ENCODE data around the gene TBC1D32. TPM values are rescaled to one million over a fixed set of nuclear protein-coding genes. Genes with fewer than 3 reads are reported as not detected.
"Not testable (repeated sequence)": the region's sequence is repeated elsewhere in the genome, so short reads cannot be mapped to it uniquely, and the experiment has no call there.

The TBC1D32 gene
- total and polyA plus RNA-seq, 4 donors: 0.51 to 2.8 (median 1.7) TPM

GRCh38 chr6:121064345-121064744 lies 269.9 kb downstream of the TBC1D32 start:
- H3K27ac ChIP-seq (ENCODE audit: low read depth in 1 of 2, low read length in 2 of 2): no peak overlapping the region
- H3K4me3 ChIP-seq (ENCODE audit: low read depth in 1 of 3, low read length in 3 of 3): no peak overlapping the region
- H3K36me3 ChIP-seq (ENCODE audit: control insufficient read depth in 4 of 4, insufficient read depth in 3 of 4, low read depth in 1 of 4, low read length in 3 of 4): no peaks in the 10 kb centered on the region
- no peaks in the 10 kb centered on the region for H3K27me3 ChIP-seq (ENCODE audit: control insufficient read depth in 4 of 4, insufficient read depth in 4 of 4, low read length in 3 of 4)
- H3K4me1 ChIP-seq (ENCODE audit: control insufficient read depth in 4 of 4, insufficient read depth in 4 of 4, low read length in 3 of 4): no peaks in the 10 kb centered on the region
- 89% methylated on average over 3 of the region's 3 CpGs for WGBS
- no peak for TF ChIP-seq ZBTB33 (IDR thresholded peaks at IDR 0.05)
- H3K9ac ChIP-seq (ENCODE audit: low read depth in 1 of 2, low read length in 2 of 2): no peak overlapping the region
- H3K9me3 ChIP-seq (ENCODE audit: control insufficient read depth in 4 of 4, low read length in 3 of 4): no peaks in the 10 kb centered on the region
- no peak for DNase-seq (ENCODE audit: low spot score)

GRCh38 chr6:121055572-121056163 lies 278.6 kb downstream of the TBC1D32 start:
- Histone ChIP-seq H3K27me3 (ENCODE audit: control insufficient read depth in 4 of 4, insufficient read depth in 4 of 4, low read length in 3 of 4) (no peaks in the 10 kb centered on the region), H3K9me3 (ENCODE audit: control insufficient read depth in 4 of 4, low read length in 3 of 4) (no peaks in the 10 kb centered on the region), H3K36me3 (ENCODE audit: control insufficient read depth in 4 of 4, insufficient read depth in 3 of 4, low read depth in 1 of 4, low read length in 3 of 4) (no peaks in the 10 kb centered on the region), H3K4me1 (ENCODE audit: control insufficient read depth in 4 of 4, insufficient read depth in 4 of 4, low read length in 3 of 4) (peaks cover 0 to 4% (median 0%) of the 10 kb centered on the region in 4 donors), H3K27ac (ENCODE audit: low read depth in 1 of 2, low read length in 2 of 2) (no peak overlapping the region), H3K9ac (ENCODE audit: low read depth in 1 of 2, low read length in 2 of 2) (no peak overlapping the region), H3K4me3 (ENCODE audit: low read depth in 1 of 3, low read length in 3 of 3) (no peak overlapping the region)
- no peak for DNase-seq (ENCODE audit: low spot score)
- 33% methylated on average over 4 of the region's 4 CpGs for WGBS
- TF ChIP-seq HNF4A (conservative IDR thresholded peaks at IDR 0.05) (no peak), EGR1 (IDR thresholded peaks at IDR 0.05; ENCODE audit: low read depth in 2 of 2) (no peak), NR2F2 (IDR thresholded peaks at IDR 0.05) (no peak), CTCF (IDR thresholded peaks at IDR 0.05; ENCODE audit: low read depth, low read length, missing input control) (peak; percentile 65), TAF1 (conservative IDR thresholded peaks at IDR 0.05) (no peak), REST (IDR thresholded peaks at IDR 0.05) (no peak), RAD21 (IDR thresholded peaks at IDR 0.05) (peak; percentile 81 to 84)

- not testable (repeated sequence) for DNase-seq (ENCODE audit: low spot score); H3K9me3 ChIP-seq (ENCODE audit: control insufficient read depth in 4 of 4, low read length in 3 of 4); H3K4me3 ChIP-seq (ENCODE audit: low read depth in 1 of 3, low read length in 3 of 3); H3K27ac ChIP-seq (ENCODE audit: low read depth in 1 of 2, low read length in 2 of 2); H3K36me3 ChIP-seq (ENCODE audit: control insufficient read depth in 4 of 4, insufficient read depth in 3 of 4, low read depth in 1 of 4, low read length in 3 of 4); H3K4me1 ChIP-seq (ENCODE audit: control insufficient read depth in 4 of 4, insufficient read depth in 4 of 4, low read length in 3 of 4); H3K9ac ChIP-seq (ENCODE audit: low read depth in 1 of 2, low read length in 2 of 2); H3K27me3 ChIP-seq (ENCODE audit: control insufficient read depth in 4 of 4, insufficient read depth in 4 of 4, low read length in 3 of 4)
- 89% methylated on average over 4 of the region's 4 CpGs for WGBS
Measured at GRCh38 chr6:121048593-121048992, 285.7 kb downstream of the TBC1D32 start.

- not testable (repeated sequence) for H3K9ac ChIP-seq (ENCODE audit: low read depth in 1 of 2, low read length in 2 of 2); DNase-seq (ENCODE audit: low spot score); H3K4me1 ChIP-seq (ENCODE audit: control insufficient read depth in 4 of 4, insufficient read depth in 4 of 4, low read length in 3 of 4); H3K4me3 ChIP-seq (ENCODE audit: low read depth in 1 of 3, low read length in 3 of 3); H3K27me3 ChIP-seq (ENCODE audit: control insufficient read depth in 4 of 4, insufficient read depth in 4 of 4, low read length in 3 of 4); H3K36me3 ChIP-seq (ENCODE audit: control insufficient read depth in 4 of 4, insufficient read depth in 3 of 4, low read depth in 1 of 4, low read length in 3 of 4); H3K9me3 ChIP-seq (ENCODE audit: control insufficient read depth in 4 of 4, low read length in 3 of 4); H3K27ac ChIP-seq (ENCODE audit: low read depth in 1 of 2, low read length in 2 of 2)
- 89% methylated on average over 2 of the region's 2 CpGs for WGBS
Measured at GRCh38 chr6:121044905-121045304, 289.4 kb downstream of the TBC1D32 start.
